ENCODE measurements around the gene JAZF1.

Gene JAZF1

GRCh38 chr7:27793780-27794179 is 386.8 kb downstream of the JAZF1 start:
- Histone ChIP-seq H3K27ac (ENCODE audit: low read depth, low read length) (no peak overlapping the region), H3K4me1 (ENCODE audit: control insufficient read depth, low read length) (0 out of 2 replicates have a peak, but pooled peaks cover 2% of the 10 kb centered on the region), H3K4me3 (ENCODE audit: low read length) (no peak overlapping the region), H3K79me2 (ENCODE audit: control insufficient read depth, low read length) (no peaks in the 10 kb centered on the region), H3K36me3 (ENCODE audit: control insufficient read depth, low read length) (peaks cover 27% of the 10 kb centered on the region), H3K4me2 (ENCODE audit: low read length) (no peak overlapping the region), H3K27me3 (ENCODE audit: control insufficient read depth, low read length) (no peaks in the 10 kb centered on the region), H4K20me1 (ENCODE audit: control insufficient read depth, insufficient read depth, low read depth, low read length) (no peaks in the 10 kb centered on the region), H3K9me3 (ENCODE audit: control insufficient read depth, insufficient read depth, low read length) (no peaks in the 10 kb centered on the region), H3K9me2 (replicated peaks; ENCODE audit: control insufficient read depth, low read length) (no peaks in the 10 kb centered on the region), H3F3A (ENCODE audit: control insufficient read depth, insufficient read depth) (no peaks in the 10 kb centered on the region)
- no peak for TF ChIP-seq EZH2phosphoT487 (IDR thresholded peaks at IDR 0.05; ENCODE audit: borderline replicate concordance, low read length)
- TF ChIP-seq CTCF (IDR thresholded peaks at IDR 0.05; ENCODE audit: low read depth, low read length, poor library complexity, severe bottlenecking) = no peak

- Histone ChIP-seq H3F3A (ENCODE audit: control insufficient read depth, insufficient read depth) (peaks cover 1% of the 10 kb centered on the region; the same call in 1 of the 2 replicates), H3K4me2 (ENCODE audit: low read length) (no peak overlapping the region), H3K9me3 (ENCODE audit: control insufficient read depth, insufficient read depth, low read length) (no peaks in the 10 kb centered on the region), H4K20me1 (ENCODE audit: control insufficient read depth, insufficient read depth, low read depth, low read length) (no peaks in the 10 kb centered on the region), H3K27me3 (ENCODE audit: control insufficient read depth, low read length) (no peaks in the 10 kb centered on the region), H3K4me3 (ENCODE audit: low read length) (no peak overlapping the region), H3K9me2 (replicated peaks; ENCODE audit: control insufficient read depth, low read length) (no peaks in the 10 kb centered on the region), H3K4me1 (ENCODE audit: control insufficient read depth, low read length) (peaks cover 5% of the 10 kb centered on the region), H3K79me2 (ENCODE audit: control insufficient read depth, low read length) (no peaks in the 10 kb centered on the region), H3K36me3 (ENCODE audit: control insufficient read depth, low read length) (peaks cover 33% of the 10 kb centered on the region), H3K27ac (ENCODE audit: low read depth, low read length) (no peak overlapping the region)
- TF ChIP-seq CTCF (IDR thresholded peaks at IDR 0.05; ENCODE audit: low read depth, low read length, poor library complexity, severe bottlenecking) (no peak), EZH2phosphoT487 (IDR thresholded peaks at IDR 0.05; ENCODE audit: borderline replicate concordance, low read length) (no peak)
Observed at GRCh38 chr7:27788437-27788836, 392.2 kb downstream of the JAZF1 start.

- Histone ChIP-seq H3K27me3 (ENCODE audit: control insufficient read depth, low read length) (no peaks in the 10 kb centered on the region), H3K4me2 (ENCODE audit: low read length) (no peak overlapping the region), H4K20me1 (ENCODE audit: control insufficient read depth, insufficient read depth, low read depth, low read length) (no peaks in the 10 kb centered on the region), H3K9me3 (ENCODE audit: control insufficient read depth, insufficient read depth, low read length) (no peaks in the 10 kb centered on the region), H3K36me3 (ENCODE audit: control insufficient read depth, low read length) (peaks cover 15% of the 10 kb centered on the region), H3K4me3 (ENCODE audit: low read length) (no peak overlapping the region), H3K79me2 (ENCODE audit: control insufficient read depth, low read length) (no peaks in the 10 kb centered on the region), H3F3A (ENCODE audit: control insufficient read depth, insufficient read depth) (peaks cover 5% of the 10 kb centered on the region; the same call in 1 of the 2 replicates), H3K4me1 (ENCODE audit: control insufficient read depth, low read length) (peaks cover 4% of the 10 kb centered on the region), H3K27ac (ENCODE audit: low read depth, low read length) (no peak overlapping the region), H3K9me2 (replicated peaks; ENCODE audit: control insufficient read depth, low read length) (no peaks in the 10 kb centered on the region)
- no peak for TF ChIP-seq EZH2phosphoT487 (IDR thresholded peaks at IDR 0.05; ENCODE audit: borderline replicate concordance, low read length)
- peak; percentile 89 for TF ChIP-seq CTCF (IDR thresholded peaks at IDR 0.05; ENCODE audit: low read depth, low read length, poor library complexity, severe bottlenecking)
Observed at GRCh38 chr7:27784399-27785053, 396.1 kb downstream of the JAZF1 start.

All from DOHH2 (cell line).